Inflammatory macrophage treated with lipopolysaccharide for 4 hours (primary cell): Measurements from ENCODE around the gene KLHL13.
"Not testable (repeated sequence)": the region's sequence is repeated elsewhere in the genome, so short reads cannot be mapped to it uniquely, and the experiment has no call there.

Source experiments
- DNase-seq: peaks from one replicate; pipeline ENCODE4 v3.0.0-alpha.2; 2020

Gene KLHL13

DNA sequence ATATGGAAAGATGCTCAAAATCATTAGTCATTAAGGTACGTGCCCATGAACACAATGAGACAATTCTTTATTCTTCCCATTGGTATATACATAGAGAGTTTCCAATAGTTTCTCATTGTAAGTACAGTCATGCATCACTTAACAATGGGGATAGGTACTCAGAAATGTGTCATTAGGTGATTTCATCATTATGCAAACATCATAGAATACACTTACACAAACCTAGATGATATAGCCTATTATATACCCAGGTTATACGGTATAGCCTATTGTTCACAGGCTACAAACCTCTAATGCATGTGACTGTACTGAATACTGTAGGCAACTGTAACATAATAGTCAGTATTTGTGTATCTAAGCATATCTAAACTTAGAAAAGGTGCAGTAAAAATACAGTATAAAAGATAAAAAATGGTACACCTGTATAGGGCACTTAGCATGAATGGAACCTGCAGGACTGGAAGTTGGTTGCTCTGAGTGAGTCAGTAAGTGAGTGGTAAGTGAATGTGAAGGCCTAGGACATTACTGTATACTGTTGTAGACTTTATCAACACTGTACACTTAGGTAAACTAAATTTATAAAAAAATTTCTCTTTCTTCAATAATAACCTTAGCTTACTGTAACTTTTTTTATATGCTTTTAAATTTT, 49.6 kb downstream of the KLHL13 start:
- no peak for DNase-seq

DNA sequence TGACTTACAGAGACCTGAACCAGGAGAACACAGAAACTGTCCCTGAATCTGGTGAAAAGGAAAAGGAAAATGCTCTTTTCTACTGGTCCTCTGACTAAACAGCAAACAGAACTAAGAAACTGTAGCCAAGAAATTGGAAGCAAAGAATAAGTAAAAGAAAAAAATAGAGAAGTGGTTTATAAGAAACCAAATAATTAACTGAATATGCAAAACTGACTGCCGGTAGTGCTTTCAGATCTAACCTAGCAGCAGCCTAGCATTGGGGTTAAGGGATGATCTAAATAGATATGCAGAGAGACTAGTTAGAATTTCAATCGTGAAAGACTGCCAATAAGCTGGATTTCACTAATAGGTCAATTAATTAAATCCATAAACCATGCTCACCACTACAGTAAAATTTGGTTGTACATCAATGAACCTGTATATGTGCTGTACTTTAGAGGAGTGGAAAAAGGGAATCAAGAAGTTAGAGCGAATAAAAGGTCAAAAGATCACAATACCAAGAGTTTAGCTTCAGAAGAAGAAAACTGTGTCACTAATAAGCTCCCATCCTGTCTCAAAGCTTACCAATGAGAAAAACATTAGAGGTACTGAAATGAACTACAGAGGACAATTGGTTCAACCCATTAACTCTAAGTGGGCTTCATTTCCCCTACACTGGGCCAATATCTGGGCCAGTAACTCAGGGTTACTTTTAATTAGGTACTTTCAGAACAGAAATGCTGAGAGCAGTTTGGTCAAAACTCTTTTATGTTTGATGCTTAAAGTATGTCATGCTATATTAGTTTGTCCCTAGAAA, 53.6 kb downstream of the KLHL13 start:
- no peak for DNase-seq

DNA sequence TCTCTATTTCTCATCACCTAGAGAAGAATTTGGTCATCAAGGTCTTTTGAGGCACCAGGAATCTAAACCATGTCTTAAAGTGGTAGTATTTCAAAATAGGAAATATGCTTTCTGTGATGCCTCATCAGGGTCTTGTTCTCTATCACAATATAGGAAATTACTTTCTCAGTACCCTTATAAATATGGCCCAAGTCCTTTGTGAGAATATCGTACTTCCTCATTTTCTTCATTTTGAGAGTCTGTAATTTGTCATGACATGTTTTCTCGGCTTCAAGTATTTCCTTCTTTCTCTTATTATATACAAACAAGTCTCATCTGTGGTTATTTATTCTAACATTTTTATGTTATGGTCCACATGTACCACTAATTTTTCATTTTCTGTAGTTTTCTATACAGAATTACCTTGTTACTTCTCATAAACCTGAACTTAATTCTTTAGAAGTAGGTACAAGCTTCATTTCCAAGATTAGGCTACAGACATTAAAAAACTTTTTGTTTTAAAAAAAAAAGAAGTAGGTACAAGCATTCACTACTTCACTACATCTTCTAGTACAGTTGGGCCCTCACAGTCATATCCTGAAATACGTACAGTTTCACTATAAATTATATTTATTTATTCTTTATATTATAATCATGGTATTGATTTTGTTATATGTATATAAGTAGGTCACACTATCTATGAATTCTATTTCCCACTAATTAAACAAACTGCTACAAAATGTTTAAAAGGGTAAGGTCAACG, 54.4 kb downstream of the KLHL13 start:
- DNase-seq: peak; percentile 16

DNA sequence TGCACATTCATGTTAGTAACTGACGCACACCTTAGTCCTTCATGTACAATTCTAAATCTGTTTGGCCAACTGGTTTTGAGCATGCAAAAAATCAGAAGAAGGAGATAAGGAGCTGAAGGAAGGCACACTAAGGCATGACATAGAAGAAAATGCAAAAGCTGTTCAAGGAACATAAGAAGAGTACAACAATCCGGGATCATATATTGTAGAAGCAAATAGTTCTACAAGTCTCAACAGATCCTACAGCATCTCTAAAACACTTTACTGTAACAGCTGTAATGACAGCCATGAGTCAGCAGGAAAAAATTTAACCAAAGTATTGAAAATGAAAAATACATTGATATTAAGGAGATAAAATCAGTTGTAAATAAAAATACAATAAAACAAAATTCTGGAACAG, 57.7 kb downstream of the KLHL13 start:
- no peak for DNase-seq

DNA sequence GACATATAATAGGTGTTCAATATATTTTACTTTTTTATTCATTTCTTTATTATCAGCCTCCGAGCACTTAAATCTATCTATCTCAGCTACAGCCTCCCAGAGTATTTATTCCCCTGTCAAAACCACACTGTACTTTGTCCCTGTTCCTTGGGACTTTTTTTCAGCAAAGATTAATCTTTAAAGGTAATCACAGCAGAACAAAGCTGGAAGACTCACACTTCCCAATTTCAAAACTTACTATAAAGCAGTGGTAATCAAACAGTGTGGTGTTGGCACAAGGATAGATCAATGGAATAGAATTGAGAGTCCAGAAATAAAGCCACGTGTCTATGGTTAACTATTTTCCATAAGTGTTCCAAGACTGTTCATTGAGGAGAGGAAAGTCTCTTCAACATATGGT, 59.7 kb downstream of the KLHL13 start:
- DNase-seq: no peak

DNA sequence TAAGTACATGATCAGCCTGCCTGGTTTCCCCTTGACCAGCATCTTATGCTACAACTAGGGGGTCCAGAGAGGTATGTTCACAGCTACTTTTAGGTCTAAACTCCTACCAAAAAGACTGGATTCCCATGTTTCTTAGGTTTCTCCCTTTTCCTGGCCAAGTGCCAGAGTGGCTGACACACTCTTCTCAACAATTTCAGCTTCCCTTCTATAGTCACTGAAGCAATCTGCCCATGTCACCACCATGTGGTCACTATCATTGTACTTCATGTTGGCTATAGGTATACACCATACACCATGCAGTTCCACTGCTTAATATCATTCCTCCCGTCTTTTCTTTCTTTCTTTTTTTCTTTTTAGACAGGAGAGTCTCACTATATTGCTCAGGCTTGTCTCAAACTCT, 66.9 kb downstream of the KLHL13 start:
- DNase-seq: no peak

DNA sequence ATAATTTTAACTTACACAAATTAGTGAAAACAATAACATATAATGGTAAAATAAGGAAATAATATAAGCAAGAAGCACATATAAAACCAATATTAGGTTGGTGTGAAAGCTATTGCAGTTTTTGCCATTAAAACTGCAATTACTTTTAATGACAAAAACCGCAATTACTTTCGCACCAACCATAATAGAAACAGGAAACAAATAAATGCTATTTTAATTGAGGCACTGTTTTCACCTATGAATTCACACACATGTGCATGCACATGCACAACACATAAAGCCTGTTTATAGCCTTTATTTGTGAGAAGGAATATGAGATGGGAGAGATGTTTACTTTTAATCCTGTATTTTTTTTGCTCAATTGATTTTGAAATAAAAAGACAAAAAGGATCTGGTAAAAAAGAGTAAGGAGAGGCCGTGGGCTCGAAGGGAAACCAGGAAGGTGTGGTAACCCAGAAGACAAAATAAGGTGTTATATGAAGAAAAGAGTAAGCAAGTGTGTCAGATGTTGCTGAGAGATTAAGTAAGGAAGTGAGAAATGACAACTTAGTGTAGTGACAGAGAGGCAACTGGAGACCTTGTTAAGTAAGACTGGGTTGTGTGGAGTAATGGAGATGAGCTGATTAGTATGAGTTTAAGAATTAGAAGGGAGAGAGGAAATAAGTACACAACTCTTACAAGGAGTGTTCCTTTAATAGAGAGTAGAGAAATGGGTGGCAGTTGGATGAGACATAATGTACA, 69.0 kb downstream of the KLHL13 start:
- no peak for DNase-seq

DNA sequence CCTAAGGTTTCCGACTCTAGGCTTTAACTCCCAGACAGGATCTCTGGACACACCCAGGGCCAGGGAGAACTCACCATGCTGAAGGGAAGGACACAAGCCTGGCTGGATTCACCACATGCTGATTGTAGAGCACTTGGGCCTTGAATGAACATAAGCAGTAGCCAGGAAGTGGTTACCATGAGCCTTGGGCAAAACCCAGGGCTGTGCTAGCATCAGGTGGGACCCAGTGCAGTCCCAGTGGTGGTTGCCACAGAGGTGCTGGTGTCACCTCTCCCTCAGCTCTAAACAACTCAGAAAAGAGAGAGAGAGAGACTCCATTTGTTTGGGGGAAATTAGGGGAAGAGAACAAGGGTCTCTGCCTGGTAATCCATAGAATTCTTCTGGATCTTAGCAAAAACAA, 77.0 kb downstream of the KLHL13 start:
- no peak for DNase-seq

DNA sequence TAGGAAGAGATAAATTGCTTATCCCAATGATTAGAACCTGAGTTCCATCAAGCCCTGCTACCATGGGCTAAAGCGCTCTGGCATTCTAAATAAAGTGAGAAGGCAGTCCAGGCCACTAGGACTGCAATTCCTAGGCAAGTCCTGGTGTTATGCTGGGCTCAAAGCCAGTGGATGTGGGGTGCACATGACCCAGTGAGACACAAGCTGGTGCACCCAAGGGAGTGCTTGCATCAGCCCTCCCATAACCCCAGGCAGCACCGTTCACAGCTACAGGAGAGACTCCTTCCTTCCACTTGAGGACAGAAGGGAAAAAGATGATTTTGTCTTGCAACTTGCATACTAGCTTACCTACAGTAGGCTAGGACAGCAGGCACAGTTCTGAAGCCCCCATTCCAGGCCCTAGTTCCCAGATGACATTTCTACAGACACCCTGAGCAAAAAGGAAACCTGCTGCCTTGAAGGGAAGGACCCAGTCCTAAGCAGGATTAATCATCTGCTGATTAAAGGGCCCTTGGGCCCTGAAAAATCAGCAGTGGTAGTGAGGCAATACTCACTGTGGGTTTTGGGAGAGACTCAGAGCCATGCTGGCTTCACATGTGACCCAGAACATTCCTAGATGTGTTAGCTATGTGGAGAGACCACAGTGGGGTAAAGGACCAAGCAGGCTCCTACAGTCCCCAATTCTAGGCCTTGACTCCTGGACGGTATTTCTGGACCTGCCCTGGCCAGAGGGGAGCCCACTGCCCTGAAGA, 77.8 kb downstream of the KLHL13 start:
- DNase-seq: no peak

DNA sequence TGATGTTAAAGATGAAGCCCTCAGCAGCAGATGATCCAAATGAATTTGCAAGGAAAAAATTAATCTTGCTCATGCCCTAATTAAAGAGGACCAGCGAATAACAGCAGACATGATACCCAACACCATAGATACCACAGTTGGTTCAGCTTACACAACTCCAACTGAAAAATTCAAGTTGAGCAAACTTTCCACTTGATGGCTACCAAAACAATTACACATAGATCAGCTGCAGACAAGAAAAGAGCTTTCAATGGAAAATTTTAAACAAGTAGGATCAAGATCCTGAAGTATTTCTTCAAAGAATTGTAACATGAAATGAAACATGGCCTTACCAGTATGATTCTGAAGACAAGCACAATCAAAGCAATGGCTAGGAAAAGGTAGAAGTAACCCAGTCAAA, 90.0 kb downstream of the KLHL13 start:
- no peak for DNase-seq

DNA sequence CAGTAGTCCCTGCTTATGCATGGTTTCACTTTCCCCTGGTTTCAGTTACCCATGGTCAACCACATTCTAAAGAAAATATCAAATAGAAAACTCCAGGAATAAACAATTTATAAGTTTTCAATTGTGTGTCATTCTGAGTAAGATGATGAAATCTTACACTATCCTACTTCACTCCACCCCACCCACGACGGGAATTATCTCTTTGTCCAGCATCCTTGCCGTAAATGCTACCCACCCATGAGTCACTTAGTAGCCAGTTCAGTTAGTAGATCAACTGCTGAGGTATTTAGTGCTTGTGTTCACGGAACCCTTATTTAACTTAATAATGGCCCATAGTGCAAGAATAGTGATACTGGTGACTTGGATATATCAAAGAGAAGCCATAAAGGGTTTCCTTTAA, 91.4 kb downstream of the KLHL13 start:
- DNase-seq: no peak

DNA sequence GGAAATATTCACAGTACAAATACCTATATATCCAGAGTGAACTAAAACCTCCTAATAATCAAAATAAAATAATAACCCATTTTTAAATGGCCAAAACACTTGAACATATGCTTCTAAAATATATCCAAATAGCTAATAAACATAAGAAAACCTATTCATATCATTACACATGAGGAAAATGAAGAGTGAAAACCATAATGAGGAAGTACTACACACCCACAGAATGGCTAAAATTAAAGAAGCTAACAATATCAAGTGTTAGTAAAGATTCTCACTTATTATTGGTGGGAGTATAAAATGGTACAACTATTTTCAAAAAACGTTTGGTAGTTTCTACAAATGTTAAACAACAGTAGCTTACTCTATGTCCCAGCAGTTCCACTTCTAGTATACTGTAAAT, 92.1 kb downstream of the KLHL13 start:
- DNase-seq: peak; percentile 3

DNA sequence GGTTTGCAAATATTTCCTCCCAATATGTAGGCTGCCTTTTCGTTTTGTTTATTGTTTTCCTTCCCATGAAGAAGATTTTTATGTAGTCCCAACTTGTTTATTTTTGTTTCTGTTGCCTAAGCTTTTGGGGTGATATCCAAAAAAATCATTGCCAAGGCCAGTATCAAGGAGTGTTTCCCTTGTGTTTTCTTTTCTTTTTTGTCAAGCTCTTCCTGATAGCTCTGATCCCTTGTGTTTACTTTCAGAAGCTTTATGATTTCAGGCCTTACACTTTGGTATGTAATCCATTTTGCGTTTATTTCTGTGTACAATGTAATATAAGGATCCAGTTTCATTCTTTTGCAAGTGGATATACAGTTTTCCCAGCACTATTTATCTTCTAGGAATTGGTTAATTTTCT, 93.9 kb downstream of the KLHL13 start:
- DNase-seq: no peak

DNA sequence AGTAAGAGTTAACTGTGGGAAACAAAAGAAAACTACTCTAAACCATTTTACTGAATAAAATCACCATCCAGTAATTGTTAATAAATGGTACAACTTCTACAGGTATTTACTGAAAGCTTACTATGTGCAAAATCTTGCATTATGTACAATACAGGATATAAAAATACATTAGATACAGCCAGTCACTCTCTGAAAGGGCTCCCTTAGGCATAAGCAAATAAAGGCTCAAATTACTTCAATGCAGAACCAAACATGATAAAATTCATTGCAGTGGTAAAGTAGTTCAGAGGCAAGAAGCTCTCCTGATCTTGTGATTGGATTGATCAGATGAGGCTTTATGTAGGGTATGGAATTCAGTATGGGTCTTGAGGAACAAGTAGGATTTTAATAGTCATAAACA, 100.2 kb downstream of the KLHL13 start:
- no peak for DNase-seq

DNA sequence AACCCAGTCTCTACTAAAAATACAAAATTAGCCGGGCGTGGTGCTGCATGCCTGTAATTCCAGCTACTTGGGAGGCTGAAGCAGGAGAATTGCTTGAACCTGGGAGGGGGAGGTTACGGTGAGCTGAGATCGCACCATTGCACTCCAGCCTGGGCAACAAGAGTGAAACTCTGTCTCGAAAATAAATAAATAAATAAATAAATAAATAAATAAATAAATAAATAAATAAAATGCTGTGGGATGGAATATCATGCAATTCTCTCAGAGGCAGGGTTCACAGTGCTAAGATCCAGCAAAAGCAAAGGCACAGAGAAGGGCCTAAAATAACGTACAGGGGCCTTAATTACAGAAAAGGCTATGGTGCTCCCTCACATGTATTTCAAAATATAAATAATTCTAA, 114.2 kb downstream of the KLHL13 start:
- DNase-seq: not testable (repeated sequence)

DNA sequence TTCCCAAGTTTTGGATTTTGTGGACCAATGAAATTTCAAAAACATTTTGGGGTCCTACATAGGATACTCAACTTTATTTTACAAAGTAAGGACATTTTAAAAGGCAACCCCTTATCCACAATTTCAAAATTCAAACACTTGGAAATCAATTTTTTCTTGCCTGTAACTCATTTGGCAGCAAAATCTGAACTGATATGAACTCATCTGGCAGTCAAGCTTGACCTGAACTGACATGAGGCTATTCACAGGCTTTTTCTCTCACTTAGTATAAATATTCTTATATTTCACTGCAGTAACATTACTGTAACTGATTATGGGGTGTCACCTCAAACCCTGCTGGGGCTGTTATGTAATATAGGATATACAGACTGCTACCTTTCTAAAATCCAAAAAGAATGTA, 116.1 kb downstream of the KLHL13 start:
- DNase-seq: no peak

DNA sequence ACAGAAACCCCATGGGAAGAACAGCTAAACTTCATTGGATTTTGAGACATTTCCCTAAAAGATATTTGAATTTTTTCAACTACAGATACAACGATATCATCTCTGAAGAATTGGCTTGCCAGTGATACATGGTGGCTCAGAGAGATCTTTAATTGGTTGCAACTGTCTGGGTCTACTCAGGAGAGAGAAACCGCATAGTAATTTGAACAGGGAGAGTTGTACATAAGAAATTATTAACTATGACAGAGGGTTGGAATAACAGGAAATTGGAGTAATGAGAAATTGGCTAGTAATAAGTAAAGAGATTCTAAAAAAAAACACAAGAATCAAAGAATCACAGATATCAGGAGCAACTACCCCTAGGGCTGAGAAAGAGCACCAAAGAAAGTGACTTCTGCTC, 118.4 kb downstream of the KLHL13 start:
- DNase-seq: no peak

DNA sequence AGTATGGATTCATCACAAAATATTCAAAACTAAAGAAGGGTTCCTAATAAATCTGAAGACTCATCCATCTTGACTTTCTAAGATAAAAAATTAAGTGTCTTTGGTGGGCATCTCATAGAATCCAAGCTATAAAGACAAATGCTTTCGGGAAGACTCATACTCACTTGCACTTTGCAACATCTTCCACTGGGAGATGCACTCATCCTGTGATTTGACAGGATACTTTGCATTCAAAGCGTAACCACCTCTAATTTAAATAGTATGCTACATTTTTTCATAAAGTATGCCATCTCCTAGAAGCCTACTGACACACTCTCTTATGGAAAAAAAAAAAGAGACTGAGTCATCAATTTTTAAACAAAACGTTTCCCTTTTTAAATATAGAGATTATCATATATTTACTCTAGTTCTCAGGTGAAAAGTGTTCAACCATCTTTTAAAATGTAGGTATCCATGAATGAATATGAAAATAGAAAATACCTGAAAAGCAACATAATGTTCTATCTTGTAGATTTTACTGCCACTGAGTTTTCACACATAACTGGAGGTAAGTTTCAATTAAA, 119.6 kb downstream of the KLHL13 start:
- DNase-seq: no peak

DNA sequence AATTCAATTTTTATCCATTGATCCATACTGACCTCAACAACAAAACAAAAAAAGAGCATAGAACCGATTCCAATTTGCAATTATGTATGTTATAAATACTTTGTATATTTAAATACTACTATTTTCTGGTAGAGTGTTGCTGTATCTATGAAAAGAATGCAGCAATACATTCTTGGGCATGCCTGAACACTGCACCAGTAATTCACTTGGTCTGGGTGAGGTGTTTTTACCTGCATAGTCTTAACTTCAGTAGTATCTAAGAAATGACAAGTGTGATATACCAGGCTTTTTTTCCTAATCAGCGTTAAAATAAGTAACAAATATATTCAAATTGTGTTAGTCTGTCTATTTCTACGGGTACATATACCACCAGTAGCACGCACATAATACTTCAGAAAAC, 120.2 kb downstream of the KLHL13 start:
- DNase-seq: no peak

DNA sequence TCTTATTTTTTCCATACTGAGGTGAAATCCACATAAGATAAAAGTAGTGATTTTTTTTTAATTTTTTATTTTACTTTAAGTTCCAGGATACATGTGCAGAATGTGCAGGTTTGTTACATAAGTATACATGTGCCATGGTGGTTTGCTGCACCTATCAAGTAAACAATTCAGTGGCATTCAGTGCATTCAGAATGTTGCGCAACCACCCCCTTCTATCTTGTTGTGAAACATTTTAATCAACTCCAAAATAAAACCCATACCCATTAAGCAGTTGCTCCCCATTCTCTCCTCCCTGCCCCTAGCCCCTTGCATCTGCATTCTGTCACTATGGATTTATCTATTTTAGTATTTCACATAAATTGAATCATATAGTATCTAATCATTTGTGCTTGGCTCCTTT, 121.2 kb downstream of the KLHL13 start:
- DNase-seq: no peak

DNA sequence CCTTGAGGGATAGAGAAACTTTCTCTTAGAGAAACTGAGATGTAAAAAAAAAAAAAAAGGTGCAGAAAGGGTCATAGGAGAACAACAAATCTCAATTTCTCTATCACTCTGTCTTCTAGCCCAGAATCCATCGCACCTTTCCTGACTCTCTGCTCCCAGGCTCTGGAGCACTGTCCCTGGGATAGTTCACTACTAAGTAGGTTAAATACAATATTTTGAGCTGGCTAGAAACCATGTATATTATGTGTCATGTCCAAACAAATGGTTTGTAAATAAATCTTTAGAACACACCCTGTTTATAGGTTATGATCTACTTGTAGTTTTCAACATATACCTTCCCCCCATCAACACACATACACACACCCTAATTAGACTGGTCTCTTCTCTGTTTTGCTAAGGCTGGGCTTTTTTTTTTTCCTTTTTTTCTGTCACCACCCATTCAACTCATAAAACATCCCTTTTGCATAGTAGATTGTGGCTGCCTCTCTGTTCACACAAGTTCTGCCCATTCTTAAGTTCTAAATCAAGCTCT, 124.4 kb downstream of the KLHL13 start:
- DNase-seq: no peak

DNA sequence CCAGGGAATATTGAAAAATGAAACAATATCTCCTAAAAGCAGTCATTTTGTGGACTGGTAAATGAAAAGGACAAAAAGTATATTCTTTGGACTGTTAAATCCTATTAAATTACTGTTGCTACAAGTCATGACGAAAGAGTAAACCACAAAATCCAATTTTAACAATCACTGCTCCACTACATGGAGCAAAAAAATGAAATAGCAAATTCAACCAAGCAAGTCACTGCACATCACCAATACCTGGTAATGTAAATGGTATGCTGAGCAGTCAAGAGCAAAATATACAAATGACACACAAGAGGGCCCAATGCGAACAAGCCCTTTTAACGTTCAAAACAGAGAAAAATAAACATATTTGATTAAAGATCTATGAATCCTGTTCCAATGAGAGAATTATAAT, 126.2 kb downstream of the KLHL13 start:
- no peak for DNase-seq
